ENCODE data around the gene KIF4B. TPM values are rescaled to one million over a fixed set of nuclear protein-coding genes. Genes with fewer than 3 reads are reported as not detected.

KIF4B gene
- polyA plus RNA-seq, 1 donor from 2014 or later, result not detected

DNA sequence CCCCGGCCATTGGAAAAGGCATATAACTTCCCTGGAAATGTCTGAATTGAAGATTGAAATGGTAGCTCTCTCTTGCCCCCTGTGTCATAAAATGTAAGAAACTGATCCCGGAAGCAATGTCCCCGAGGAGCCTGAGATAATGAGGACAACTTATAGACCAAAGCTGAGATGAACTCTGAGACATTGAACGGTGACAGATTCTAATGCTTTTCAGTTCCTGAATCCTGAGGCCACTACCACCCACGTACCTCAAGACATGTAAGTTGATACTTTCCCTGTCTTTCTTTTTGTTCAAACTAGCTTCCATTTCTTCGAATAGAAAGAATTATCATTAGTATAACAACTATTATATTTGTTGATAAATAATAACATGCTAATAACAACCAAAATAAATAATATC is 51.0 kb downstream of the KIF4B start:
- no peaks in the 10 kb centered on the region for H3K9me3 ChIP-seq (ENCODE audit: low read length)
- no peaks in the 10 kb centered on the region for H3K27me3 ChIP-seq (ENCODE audit: insufficient read depth, low read depth, low read length)
- TF ChIP-seq MXI1 (conservative IDR thresholded peaks at IDR 0.05; ENCODE audit: poor library complexity, severe bottlenecking), result no peak
- TF ChIP-seq POLR2AphosphoS5 (IDR thresholded peaks at IDR 0.05), result no peak
- no peak for TF ChIP-seq EZH2 (IDR thresholded peaks at IDR 0.05; ENCODE audit: borderline replicate concordance, insufficient read depth, low read length, poor library complexity, severe bottlenecking)
- TF ChIP-seq RAD21 (conservative IDR thresholded peaks at IDR 0.05), result no peak
- no peak for TF ChIP-seq CTCF (IDR thresholded peaks at IDR 0.05; ENCODE audit: poor library complexity, severe bottlenecking)
- no peak for TF ChIP-seq REST (IDR thresholded peaks at IDR 0.05; ENCODE audit: borderline replicate concordance)
- no peak for TF ChIP-seq EP300 (conservative IDR thresholded peaks at IDR 0.05; ENCODE audit: poor library complexity, severe bottlenecking)
- no peak for TF ChIP-seq TAF1 (IDR thresholded peaks at IDR 0.05; ENCODE audit: low read depth)
- TF ChIP-seq SMC3 (conservative IDR thresholded peaks at IDR 0.05; ENCODE audit: poor library complexity), result no peak
- no peaks in the 10 kb centered on the region for H3K9me2 ChIP-seq (ENCODE audit: insufficient read depth, low read length)
- no peak overlapping the region for H3K4me2 ChIP-seq (ENCODE audit: low read length)
- H2AFZ ChIP-seq (ENCODE audit: low read depth, low read length), result no peak overlapping the region
- H3K9ac ChIP-seq (ENCODE audit: low read length), result no peak overlapping the region
- H3K79me2 ChIP-seq (replicated peaks; ENCODE audit: insufficient read depth, low read length), result no peaks in the 10 kb centered on the region
- H3K27ac ChIP-seq (ENCODE audit: low read length), result no peak overlapping the region
- no peak overlapping the region for H3K4me3 ChIP-seq (ENCODE audit: low read length)
- no peaks in the 10 kb centered on the region for H3K36me3 ChIP-seq (ENCODE audit: insufficient read depth, low read length)
- H4K20me1 ChIP-seq (ENCODE audit: insufficient read depth), result no peaks in the 10 kb centered on the region
- H3F3A ChIP-seq (ENCODE audit: insufficient read depth, low read length, poor library complexity, severe bottlenecking), result no peaks in the 10 kb centered on the region

- no peaks in the 10 kb centered on the region for H3K27me3 ChIP-seq (ENCODE audit: insufficient read depth, low read depth, low read length)
- no peaks in the 10 kb centered on the region for H3K9me2 ChIP-seq (ENCODE audit: insufficient read depth, low read length)
- H3K79me2 ChIP-seq (replicated peaks; ENCODE audit: insufficient read depth, low read length), result no peaks in the 10 kb centered on the region
- H3K4me2 ChIP-seq (ENCODE audit: low read length), result no peak overlapping the region
- H3F3A ChIP-seq (ENCODE audit: insufficient read depth, low read length, poor library complexity, severe bottlenecking), result no peaks in the 10 kb centered on the region
- no peak overlapping the region for H3K27ac ChIP-seq (ENCODE audit: low read length)
- no peaks in the 10 kb centered on the region for H4K20me1 ChIP-seq (ENCODE audit: insufficient read depth)
- no peak overlapping the region for H3K4me3 ChIP-seq (ENCODE audit: low read length)
- H2AFZ ChIP-seq (ENCODE audit: low read depth, low read length), result no peak overlapping the region
- H3K36me3 ChIP-seq (ENCODE audit: insufficient read depth, low read length), result no peaks in the 10 kb centered on the region
- H3K9ac ChIP-seq (ENCODE audit: low read length), result no peak overlapping the region
- H3K9me3 ChIP-seq (ENCODE audit: low read length), result no peaks in the 10 kb centered on the region
- TF ChIP-seq TAF1 (IDR thresholded peaks at IDR 0.05; ENCODE audit: low read depth), result no peak
- no peak for TF ChIP-seq MXI1 (conservative IDR thresholded peaks at IDR 0.05; ENCODE audit: poor library complexity, severe bottlenecking)
- TF ChIP-seq EZH2 (IDR thresholded peaks at IDR 0.05; ENCODE audit: borderline replicate concordance, insufficient read depth, low read length, poor library complexity, severe bottlenecking), result no peak
- no peak for TF ChIP-seq REST (IDR thresholded peaks at IDR 0.05; ENCODE audit: borderline replicate concordance)
- TF ChIP-seq RAD21 (conservative IDR thresholded peaks at IDR 0.05), result no peak
Measured at GRCh38 chr5:155066886-155067595, 53.5 kb downstream of the KIF4B start.
